T47D (cell line): ENCODE data around the gene BABAM1.

Experiments used
- DNase-seq, 2 experiments: peaks; one replicate each; pipeline versions ENCODE4 v3.0.0 to v3.0.0-alpha.2; 2011 to 2012; ENCODE audit warnings: low read depth in 1 of 2, low spot score in 1 of 2
- JUND ChIP-seq: IDR thresholded peaks from 2 replicates; pipeline ENCODE4 v1.6.1; 2012; ENCODE audit warnings: low read depth
- in situ Hi-C: cut with HindIII; loops from 2 replicates; pipeline ENCODE4 v1.10.0; 2016; ENCODE audit warnings: low sequenced_read_pairs, low pct_unique_long_range_greater_than_20kb

The BABAM1 gene

DNA sequence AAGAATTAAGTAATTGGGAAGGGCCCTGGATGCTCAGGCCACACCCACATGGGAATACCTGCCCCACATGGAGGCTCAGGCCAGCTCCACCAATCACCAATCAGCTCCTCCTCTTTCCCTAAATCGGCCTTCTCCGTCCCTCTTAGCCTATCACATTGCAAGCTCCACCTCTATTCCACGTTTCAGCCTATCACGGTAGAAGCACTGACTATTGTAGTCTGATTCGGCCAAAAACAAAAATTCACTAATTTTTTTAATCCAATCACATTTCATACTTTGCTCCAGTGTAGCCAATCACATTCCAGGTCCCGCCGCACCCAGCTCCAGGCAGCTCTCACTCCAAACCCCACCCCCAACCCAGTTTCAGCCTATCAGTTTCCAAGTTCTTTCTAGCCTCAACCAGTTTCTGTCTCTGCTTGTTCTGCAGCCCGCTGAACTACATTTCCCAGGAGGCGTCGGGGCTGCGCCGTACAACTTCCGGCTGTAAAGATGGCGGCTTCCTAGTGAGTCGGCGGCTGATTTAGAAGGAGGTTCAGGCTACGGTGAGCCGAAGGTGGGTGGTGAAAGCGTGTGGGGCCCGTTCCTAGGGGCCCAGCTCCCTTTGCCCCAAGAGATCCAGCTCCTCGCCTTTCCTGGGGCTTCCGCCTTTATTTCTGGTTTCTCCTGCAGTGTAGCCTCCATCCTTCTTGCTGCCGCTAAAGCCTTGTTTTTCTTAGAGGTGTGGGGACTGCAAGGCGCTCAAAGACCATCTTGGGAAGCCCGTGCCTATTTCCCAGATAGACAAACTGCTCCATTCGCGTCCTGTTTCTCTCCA is at the start of gene BABAM1:
TSS of gene BABAM1 (plus strand) at position 469 of the 814 bp plus-strand sequence. CDS start 1,364 bp downstream, outside the sequence.
- in situ Hi-C loops = no loop called here
- TF ChIP-seq JUND = no peak

DNA sequence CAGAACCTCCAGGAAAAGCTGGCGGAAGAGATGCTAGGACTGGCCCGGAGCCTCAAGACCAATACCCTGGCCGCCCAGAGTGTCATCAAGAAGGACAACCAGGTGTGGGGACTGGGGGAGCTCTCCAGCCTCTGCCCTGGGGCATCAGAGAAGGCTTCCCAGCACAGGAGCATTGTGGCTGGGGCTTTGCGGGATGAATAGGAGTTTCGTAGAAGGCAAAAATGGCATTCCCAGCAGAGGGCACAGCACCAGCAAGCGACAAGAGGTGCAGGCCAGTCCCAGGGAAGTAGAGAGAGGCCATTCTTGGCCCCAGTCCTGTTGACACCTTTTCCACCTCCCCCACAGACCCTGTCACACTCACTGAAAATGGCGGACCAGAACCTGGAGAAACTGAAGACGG is 48.0 kb upstream of the BABAM1 start:
- TF ChIP-seq JUND = no peak
- in situ Hi-C loops = no loop called here
- DNase-seq = no peak

More for the DNA sequence above, at the start of gene BABAM1:
- peak; percentile 99 for DNase-seq

DNA sequence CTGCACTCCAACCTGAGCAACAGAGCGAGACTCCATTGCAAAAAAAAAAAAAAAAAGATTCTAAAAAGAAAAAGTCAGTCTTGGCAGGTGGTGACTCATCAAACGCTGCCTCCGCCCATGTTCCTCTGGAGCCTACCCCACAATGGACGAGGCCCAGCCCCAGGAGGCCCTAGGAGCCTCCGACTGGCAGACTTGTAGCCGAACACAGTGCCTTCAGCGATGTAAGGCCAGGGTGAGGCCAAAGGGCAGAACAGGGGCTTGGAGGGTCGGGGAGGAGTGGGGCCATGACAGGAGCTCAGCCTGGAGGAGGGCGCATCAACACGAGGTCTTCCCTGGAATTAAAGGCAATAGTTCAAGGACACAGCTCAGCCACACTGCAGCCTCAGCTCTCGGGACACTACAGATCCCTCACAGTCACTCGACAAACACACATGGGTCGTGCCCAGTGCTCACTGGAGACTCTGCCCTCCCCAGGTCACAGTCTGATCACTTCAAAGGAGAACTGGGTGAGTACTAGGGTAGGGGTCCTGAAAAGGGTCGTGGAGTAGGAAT is 47.0 kb upstream of the BABAM1 start:
- in situ Hi-C loops = no loop called here
- no peak for DNase-seq
- TF ChIP-seq JUND = no peak

DNA sequence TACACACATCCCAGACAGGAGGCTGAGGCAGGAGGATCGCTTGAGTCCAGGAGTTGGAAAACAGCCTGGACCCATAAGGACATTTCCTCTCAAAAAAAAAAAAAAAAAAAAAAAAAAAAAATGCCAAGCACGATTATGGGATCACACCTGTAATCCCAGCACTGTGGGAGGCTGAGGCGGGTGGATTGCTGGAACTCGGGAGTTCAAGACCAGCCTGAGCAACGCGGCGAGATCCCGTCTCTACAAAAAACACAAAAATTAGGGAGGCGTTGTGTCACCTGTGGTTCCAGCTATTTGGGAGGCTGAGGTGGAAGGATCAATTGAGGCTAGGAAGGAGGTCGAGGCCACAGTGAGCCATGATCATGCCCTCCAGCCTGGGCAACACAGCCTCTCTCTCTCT is 42.2 kb upstream of the BABAM1 start:
- no peak for TF ChIP-seq JUND
- no peak for DNase-seq
- in situ Hi-C loops = no loop called here

DNA sequence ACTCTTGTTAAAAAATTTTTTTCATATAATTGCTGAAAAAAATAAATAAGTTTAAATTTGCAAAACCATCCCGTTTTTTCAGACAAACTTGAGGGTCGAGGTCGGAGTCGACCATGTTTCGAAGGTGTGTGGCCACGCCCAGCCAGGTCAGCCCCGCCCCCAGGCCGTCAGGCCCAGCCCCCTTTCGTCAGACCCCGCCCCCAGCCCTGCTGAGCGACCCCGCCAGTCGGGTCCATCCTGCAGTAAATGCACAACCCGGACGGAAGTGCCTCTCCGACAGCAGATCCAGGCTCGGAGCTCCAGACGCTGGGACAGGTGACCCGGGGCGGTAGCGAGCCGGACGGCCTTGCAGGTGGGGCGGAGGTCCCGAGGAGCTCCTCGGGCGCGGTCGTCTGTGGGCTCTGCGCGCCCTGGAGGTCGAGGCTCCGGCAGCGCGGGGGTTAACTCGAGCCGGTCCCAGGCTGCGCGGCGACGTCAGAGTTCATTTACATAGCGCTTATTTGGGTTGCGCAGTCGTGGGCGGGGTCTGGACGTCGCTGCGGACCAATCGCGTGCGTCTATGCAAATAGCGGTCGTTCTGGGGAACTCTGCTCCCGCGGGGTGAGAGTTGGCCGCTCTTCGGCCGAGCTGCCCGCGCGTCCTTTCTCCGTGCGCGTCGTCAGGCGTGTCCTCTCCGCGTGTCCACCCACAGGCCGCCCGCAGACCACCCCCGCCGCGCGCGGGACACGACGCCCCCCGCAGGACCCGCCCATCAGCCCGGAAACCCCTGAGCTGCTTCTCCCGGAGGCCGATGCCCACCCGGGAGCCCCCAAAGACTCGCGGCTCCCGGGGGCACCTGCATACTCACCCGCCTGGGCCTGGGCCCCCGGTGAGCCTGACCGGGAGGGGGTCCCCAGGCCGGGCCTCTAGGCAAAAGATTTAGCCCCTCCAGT is 41.0 kb upstream of the BABAM1 start, which contains the start of gene OCEL1:
TSS of gene OCEL1 (plus strand) at position 225 of the 932 bp plus-strand sequence. CDS start at position 247, 22 bp downstream.
- peak; percentile 81 to 98 for DNase-seq
- TF ChIP-seq JUND = no peak
- in situ Hi-C loops = no loop called here

DNA sequence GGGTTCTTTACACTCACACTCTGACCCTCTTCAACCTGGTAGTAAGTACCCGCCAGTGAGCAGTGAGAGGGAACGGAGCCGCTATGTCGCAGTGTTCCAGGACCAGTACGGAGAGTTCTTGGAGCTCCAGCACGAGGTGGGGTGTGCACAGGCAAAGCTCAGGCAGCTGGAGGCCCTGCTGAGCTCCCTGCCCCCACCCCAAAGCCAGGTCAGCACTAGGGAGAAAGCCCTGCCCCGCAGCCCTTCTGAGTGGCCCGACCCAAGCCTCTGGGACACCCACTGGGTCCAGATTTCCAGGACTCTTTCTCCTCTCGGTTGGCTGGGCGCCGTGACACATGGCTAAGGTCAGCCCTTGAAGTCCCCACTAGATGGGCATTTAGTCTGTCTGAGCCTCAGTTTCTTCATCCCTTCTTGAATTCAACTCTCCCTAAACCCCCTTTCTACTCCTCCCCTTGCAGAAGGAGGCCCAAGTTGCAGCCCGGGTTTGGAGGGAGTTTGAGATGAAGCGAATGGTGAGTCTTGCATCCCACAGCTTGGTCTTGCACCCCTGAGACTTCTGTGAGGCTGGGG is 39.4 kb upstream of the BABAM1 start:
- TF ChIP-seq JUND = no peak
- in situ Hi-C loops = no loop called here
- DNase-seq = no peak

DNA sequence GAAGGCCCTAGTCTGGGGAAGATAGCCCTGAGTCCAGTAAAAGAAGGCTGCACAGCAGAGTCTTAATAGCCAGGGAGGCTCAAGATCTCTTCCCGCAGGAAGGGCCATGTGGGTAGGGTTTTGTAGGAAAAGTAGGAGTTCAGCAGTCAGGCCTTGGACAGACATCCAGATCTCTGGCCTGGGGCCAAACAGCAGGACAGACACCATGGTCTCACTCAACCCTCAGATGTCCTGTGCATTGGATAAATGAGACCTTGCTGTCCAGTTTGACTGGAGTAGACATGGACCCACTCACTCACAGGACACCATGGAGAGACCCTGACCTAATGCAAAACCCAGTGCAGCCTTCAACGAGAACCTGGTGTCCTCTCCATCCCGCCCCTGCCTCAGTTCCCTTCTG is 37.4 kb upstream of the BABAM1 start:
- no peak for TF ChIP-seq JUND
- in situ Hi-C loops = no loop called here
- no peak for DNase-seq

DNA sequence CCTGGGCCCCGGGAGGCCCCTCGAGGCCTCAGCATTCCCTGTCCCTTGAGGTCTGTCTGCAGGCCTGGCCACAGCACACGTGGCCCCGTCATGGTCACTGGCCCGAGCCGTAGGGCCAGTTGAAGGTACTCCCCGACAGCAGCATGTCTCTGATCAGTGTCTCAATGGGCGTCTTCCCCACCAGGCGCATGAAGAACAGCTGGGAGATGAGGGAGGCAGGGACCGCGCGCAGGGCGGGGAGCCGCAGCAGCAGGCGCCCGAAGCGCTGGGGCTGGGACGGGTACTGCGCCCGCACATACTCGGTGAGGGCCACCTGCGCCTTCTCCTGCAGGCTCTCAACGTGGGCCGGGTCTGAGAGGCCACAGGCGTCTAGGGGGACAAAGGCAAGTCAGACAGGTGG is 35.0 kb upstream of the BABAM1 start:
- in situ Hi-C loops = no loop called here
- TF ChIP-seq JUND = no peak
- DNase-seq = no peak

DNA sequence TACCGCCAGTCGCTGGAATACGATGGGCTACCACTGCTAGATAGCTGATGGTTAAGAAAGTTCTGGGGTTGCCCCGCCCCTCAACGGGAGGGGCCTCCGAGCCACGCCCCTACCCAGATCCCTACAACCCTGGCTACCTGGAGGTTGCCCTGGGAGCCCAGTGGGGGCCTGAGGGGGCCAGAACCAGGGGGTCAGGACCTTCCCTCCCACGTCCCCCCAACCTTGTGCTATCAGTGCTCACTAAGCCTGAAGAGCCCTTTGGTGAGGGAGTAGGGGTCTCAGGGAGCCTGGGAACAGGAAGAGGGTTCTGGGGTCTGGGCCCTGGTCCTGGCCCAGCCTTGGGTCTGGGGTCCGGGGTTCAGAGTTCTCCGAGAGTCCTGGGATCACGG is 32.3 kb upstream of the BABAM1 start:
- TF ChIP-seq JUND = no peak
- no peak for DNase-seq
- in situ Hi-C loops = no loop called here

DNA sequence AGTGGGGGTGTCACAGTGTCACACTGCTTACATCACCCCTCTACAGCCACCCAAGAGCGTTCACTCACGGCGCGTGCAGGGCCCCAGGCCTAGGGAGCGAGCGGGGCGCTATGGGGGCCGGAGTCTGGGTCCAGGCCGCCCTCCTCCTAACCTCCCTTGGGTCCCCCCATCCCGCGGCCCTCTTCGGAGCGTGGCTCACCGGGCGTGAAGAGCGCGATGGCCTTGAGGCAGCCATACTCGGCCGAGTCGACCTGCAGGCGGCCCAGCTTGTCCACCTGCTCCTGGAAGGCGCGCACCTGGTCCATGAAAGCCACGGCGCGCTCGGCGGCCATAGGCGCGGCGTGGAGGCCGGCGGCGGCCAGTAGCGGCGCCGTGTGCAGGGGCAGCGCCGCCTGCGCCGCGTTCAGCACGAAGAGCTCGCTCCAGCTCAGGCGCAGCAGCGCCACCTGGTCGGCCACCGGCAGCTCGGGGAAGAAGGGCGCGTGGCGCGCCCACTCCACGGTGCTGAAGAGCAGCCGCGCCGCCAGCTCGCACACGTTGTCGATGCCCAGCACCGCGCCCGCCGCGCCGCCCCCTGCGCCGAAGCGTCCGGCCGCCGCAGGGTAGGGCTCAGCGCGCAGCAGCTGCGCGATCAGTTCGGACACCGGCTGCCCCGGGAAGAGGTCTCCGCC is 31.8 kb upstream of the BABAM1 start:
- no peak for TF ChIP-seq JUND
- in situ Hi-C loops = no loop called here
- no peak for DNase-seq

DNA sequence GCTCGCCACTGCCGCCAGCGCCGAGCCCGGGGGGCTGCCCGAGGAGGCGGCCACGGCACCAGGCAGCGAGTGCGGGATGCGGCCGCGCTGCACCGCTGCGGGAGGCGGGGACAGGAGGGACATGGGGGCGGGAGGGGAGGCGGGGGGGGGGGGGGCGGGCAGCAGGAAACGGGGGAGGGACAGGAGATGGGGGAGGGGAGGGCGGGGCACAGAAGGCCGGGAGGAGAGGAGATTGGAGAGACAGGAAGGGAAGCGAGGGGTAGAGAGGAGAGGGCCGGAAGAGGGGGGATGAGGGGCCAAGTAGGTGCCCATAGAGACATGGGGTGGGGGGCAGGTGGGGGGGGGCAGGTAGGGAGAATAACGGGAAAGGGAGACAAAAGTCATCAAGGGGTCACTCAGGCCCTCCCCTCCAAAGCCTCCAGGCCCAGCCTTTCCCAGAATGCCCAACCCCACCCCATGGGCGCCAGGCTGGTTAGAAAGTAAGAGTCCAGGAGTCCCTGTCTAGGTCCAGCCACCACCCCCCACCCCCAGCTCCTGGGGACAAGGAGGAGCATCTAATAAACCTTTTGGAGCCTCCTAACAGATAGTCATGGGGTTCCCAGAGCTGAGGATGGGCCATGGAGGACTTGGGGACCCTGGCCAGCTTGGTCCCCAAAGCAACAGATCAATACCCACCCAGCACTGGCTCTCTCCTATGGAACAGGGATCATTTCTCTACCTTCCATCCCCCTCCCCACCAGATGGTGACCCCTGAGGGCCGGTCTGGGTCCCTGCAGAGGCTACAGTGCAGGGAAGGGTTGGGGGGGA is 31.1 kb upstream of the BABAM1 start:
- in situ Hi-C loops = no loop called here
- TF ChIP-seq JUND = no peak
- no peak for DNase-seq
